Mammary epithelial cell (primary cell): ENCODE results near the gene ACE.

Experiments
- EZH2 ChIP-seq: IDR thresholded peaks from 2 replicates; pipeline ENCODE4 v1.6.1; 2012; ENCODE audit warnings: low read length, inconsistent platforms, borderline replicate concordance
- TF ChIP-seq, protein P1 (sequence below), 2 donors: IDR thresholded peaks in 1 of 2; conservative IDR thresholded peaks in 1 of 2; 2 replicates each; pipeline ENCODE4 v1.5.1; 2011 to 2012; ENCODE audit warnings: inconsistent platforms in 2 of 2, low read length in 2 of 2, mild to moderate bottlenecking in 2 of 2, control low read depth in 1 of 2, low read depth in 1 of 2; ENCODE audit not compliant: insufficient read depth in 1 of 2; ENCODE audit errors: extremely low read depth in 1 of 2

DNA sequence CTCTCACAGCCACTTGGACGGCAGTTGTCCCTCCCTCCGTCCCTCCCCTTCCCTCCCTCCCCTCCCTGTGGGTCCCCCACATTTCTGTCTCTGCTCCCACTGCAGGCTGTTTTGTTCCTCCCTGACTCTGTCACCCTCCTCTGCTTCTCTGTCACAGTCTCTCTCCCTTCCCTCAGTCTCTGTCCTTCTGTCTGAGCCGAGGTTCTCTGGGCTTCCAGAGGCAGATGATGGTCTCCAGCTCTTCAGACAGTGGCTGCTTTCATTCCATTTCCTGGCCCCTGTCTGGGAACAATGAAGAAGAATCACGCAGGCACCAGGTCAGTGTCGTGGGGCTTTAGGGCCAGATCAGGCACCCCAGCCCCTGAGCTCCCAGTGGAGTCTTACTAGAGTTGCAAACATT is 21.9 kb upstream of the ACE start:
- TF ChIP-seq, protein P1, sequence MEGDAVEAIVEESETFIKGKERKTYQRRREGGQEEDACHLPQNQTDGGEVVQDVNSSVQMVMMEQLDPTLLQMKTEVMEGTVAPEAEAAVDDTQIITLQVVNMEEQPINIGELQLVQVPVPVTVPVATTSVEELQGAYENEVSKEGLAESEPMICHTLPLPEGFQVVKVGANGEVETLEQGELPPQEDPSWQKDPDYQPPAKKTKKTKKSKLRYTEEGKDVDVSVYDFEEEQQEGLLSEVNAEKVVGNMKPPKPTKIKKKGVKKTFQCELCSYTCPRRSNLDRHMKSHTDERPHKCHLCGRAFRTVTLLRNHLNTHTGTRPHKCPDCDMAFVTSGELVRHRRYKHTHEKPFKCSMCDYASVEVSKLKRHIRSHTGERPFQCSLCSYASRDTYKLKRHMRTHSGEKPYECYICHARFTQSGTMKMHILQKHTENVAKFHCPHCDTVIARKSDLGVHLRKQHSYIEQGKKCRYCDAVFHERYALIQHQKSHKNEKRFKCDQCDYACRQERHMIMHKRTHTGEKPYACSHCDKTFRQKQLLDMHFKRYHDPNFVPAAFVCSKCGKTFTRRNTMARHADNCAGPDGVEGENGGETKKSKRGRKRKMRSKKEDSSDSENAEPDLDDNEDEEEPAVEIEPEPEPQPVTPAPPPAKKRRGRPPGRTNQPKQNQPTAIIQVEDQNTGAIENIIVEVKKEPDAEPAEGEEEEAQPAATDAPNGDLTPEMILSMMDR (conservative IDR thresholded peaks at IDR 0.05 in 1 of 2, IDR thresholded peaks at IDR 0.05 in 1 of 2; ENCODE audit: extremely low read depth in 1 of 2, insufficient read depth in 1 of 2, low read depth in 1 of 2, low read length in 2 of 2): no peak
- TF ChIP-seq EZH2: no peak
